Rectal smooth muscle tissue (tissue), 1 donor: ENCODE measurements around the gene THOC7.

ENCODE experiments used
- H3K27ac ChIP-seq: one replicate; pipeline ENCODE4 v1.7.0; 2013; ENCODE audit warnings: low read depth, low read length, inconsistent platforms
- H3K27me3 ChIP-seq: one replicate; pipeline ENCODE4 v1.7.0; 2013; ENCODE audit warnings: low read length; ENCODE audit not compliant: control insufficient read depth, insufficient read depth
- H3K36me3 ChIP-seq: one replicate; pipeline ENCODE4 v1.7.0; 2013; ENCODE audit warnings: low read length; ENCODE audit not compliant: control insufficient read depth, insufficient read depth
- H3K4me1 ChIP-seq: one replicate; pipeline ENCODE4 v1.7.0; 2013; ENCODE audit warnings: low read length; ENCODE audit not compliant: control insufficient read depth, insufficient read depth
- H3K4me3 ChIP-seq: one replicate; pipeline ENCODE4 v1.7.0; 2013; ENCODE audit warnings: low read length
- H3K9ac ChIP-seq: one replicate; pipeline ENCODE4 v1.7.0; 2013; ENCODE audit warnings: low read length

The THOC7 gene

GRCh38 chr3:63863150-63864007 is at the start of gene THOC7, which contains the start of gene ATXN7:
TSS of gene THOC7 (minus strand) at chr3:63863805. CDS start at chr3:63863790, 15 bp downstream.
TSS of gene ATXN7 (plus strand) at chr3:63863867. CDS start at chr3:63912599, 48,732 bp downstream.
- Histone ChIP-seq H3K36me3 (no peaks in the 10 kb centered on the region), H3K27ac (peak within 1 kb of the TSS; percentile 83), H3K27me3 (no peaks in the 10 kb centered on the region), H3K4me1 (peaks cover 11% of the 10 kb centered on the region), H3K9ac (peak within 1 kb of the TSS; percentile 75), H3K4me3 (peak within 1 kb of the TSS; percentile 88)

- Histone ChIP-seq H3K27ac (peak overlapping the region; percentile 96), H3K9ac (peak overlapping the region; percentile 61), H3K4me3 (peak overlapping the region; percentile 81), H3K4me1 (peaks cover 6% of the 10 kb centered on the region), H3K27me3 (no peaks in the 10 kb centered on the region), H3K36me3 (peaks cover 5% of the 10 kb centered on the region)
Measured at GRCh38 chr3:63912768-63913588, 49.4 kb upstream of the THOC7 start.

GRCh38 chr3:63911873-63912767 is 48.5 kb upstream of the THOC7 start, which contains the start of gene SCAANT1:
TSS of gene SCAANT1 (minus strand) at chr3:63912383.
- Histone ChIP-seq H3K9ac (peak within 1 kb of the TSS; percentile 61), H3K36me3 (peaks cover 5% of the 10 kb centered on the region), H3K4me3 (peak within 1 kb of the TSS; percentile 90), H3K27ac (peak within 1 kb of the TSS; percentile 96), H3K27me3 (no peaks in the 10 kb centered on the region), H3K4me1 (peaks cover 6% of the 10 kb centered on the region)

GRCh38 chr3:63911509-63911872 is 47.9 kb upstream of the THOC7 start:
- H3K9ac ChIP-seq, result peak overlapping the region; percentile 32
- peaks cover 3% of the 10 kb centered on the region for H3K36me3 ChIP-seq
- peak overlapping the region; percentile 96 for H3K27ac ChIP-seq
- H3K4me3 ChIP-seq, result peak overlapping the region; percentile 90
- peaks cover 6% of the 10 kb centered on the region for H3K4me1 ChIP-seq
- no peaks in the 10 kb centered on the region for H3K27me3 ChIP-seq

GRCh38 chr3:63910891-63911290 is 47.3 kb upstream of the THOC7 start:
- peaks cover 3% of the 10 kb centered on the region for H3K36me3 ChIP-seq
- H3K4me3 ChIP-seq, result peak overlapping the region; percentile 90
- no peak overlapping the region for H3K9ac ChIP-seq
- peaks cover 6% of the 10 kb centered on the region for H3K4me1 ChIP-seq
- no peaks in the 10 kb centered on the region for H3K27me3 ChIP-seq
- H3K27ac ChIP-seq, result no peak overlapping the region

- no peaks in the 10 kb centered on the region for H3K36me3 ChIP-seq
- peaks cover 6% of the 10 kb centered on the region for H3K4me1 ChIP-seq
- H3K9ac ChIP-seq, result no peak overlapping the region
- H3K27me3 ChIP-seq, result no peaks in the 10 kb centered on the region
- no peak overlapping the region for H3K27ac ChIP-seq
- no peak overlapping the region for H3K4me3 ChIP-seq
Measured at GRCh38 chr3:63910001-63910400, 46.4 kb upstream of the THOC7 start.

GRCh38 chr3:63909431-63909830 is 45.8 kb upstream of the THOC7 start:
- Histone ChIP-seq H3K27me3 (no peaks in the 10 kb centered on the region), H3K36me3 (no peaks in the 10 kb centered on the region), H3K4me3 (no peak overlapping the region), H3K27ac (no peak overlapping the region), H3K4me1 (peaks cover 6% of the 10 kb centered on the region), H3K9ac (no peak overlapping the region)

- no peak overlapping the region for H3K27ac ChIP-seq
- peaks cover 6% of the 10 kb centered on the region for H3K4me1 ChIP-seq
- H3K27me3 ChIP-seq, result no peaks in the 10 kb centered on the region
- no peaks in the 10 kb centered on the region for H3K36me3 ChIP-seq
- H3K9ac ChIP-seq, result no peak overlapping the region
- no peak overlapping the region for H3K4me3 ChIP-seq
Measured at GRCh38 chr3:63908776-63909175, 45.2 kb upstream of the THOC7 start.

GRCh38 chr3:63908081-63908736 is 44.6 kb upstream of the THOC7 start:
- Histone ChIP-seq H3K36me3 (no peaks in the 10 kb centered on the region), H3K9ac (no peak overlapping the region), H3K4me3 (no peak overlapping the region), H3K4me1 (peaks cover 6% of the 10 kb centered on the region), H3K27me3 (no peaks in the 10 kb centered on the region), H3K27ac (no peak overlapping the region)

GRCh38 chr3:63905731-63906620 is 42.4 kb upstream of the THOC7 start:
- no peaks in the 10 kb centered on the region for H3K27me3 ChIP-seq
- no peaks in the 10 kb centered on the region for H3K36me3 ChIP-seq

GRCh38 chr3:63900459-63900858 is 36.9 kb upstream of the THOC7 start:
- H3K27ac ChIP-seq, result no peak overlapping the region
- H3K4me1 ChIP-seq, result peaks cover 3% of the 10 kb centered on the region
- H3K4me3 ChIP-seq, result no peak overlapping the region
- H3K36me3 ChIP-seq, result peaks cover 3% of the 10 kb centered on the region
- H3K27me3 ChIP-seq, result no peaks in the 10 kb centered on the region
- H3K9ac ChIP-seq, result no peak overlapping the region

More at GRCh38 chr3:63905731-63906620, 42.4 kb upstream of the THOC7 start:
- peaks cover 3% of the 10 kb centered on the region for H3K4me1 ChIP-seq
- no peak overlapping the region for H3K27ac ChIP-seq
- no peak overlapping the region for H3K9ac ChIP-seq
- H3K4me3 ChIP-seq, result no peak overlapping the region
